GM19240 (cell line): ENCODE measurements around the gene BBS7.

ENCODE experiments used
- DNase-seq: peaks from one replicate; pipeline ENCODE4 v3.0.0; 2011; ENCODE audit warnings: low spot score; ENCODE audit not compliant: insufficient read length

The BBS7 gene

DNA sequence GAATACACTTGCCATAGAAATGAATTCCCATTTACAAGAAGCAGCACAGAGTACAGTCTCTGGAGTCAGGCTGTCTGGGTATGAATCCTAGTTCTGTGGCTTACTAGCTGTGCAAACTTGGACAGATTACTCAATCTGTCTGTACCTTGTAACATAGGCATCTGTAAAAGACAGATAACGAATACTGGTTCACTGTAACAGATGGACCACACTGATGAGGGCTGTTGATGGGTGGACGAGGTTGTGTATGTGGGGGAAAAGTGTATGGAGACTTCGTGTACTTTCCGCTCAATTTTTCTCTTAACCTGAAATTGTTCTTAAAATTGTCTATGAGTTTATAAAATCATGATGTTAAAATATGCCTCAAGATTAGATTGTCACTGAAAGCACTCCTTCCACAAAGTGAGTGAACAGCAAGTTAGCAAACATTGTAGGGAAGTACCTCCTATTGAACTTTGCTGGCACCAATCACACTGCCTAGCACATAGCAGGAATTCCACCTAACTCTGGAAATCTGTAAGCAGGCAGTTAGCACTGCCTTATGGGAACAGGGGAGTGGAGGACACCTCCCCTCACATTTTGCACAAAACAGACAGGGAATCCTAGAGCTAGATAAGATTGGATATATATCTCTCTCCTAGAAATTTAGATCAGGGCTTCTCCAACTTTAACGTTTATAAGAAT is 75.6 kb downstream of the BBS7 start:
- no peak for DNase-seq

DNA sequence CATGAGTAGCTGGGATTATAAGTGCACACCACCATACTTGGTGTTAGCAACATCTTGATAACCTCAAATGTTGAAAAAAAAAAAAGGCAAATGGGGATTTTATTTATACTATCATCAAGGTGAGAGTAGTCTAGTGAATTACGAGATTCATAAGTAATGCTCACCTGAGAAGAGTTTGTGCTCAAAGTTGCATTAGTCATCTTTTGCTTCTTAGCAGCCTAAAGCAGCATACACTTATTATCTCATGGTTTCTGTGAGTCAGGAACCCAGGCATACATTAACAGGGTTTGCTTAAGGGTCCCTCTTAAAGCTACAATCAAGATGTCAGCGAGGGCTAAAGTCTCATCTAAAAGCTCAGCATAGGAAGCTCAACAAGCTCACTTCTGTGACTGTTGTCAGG is 77.3 kb downstream of the BBS7 start:
- DNase-seq, result no peak

DNA sequence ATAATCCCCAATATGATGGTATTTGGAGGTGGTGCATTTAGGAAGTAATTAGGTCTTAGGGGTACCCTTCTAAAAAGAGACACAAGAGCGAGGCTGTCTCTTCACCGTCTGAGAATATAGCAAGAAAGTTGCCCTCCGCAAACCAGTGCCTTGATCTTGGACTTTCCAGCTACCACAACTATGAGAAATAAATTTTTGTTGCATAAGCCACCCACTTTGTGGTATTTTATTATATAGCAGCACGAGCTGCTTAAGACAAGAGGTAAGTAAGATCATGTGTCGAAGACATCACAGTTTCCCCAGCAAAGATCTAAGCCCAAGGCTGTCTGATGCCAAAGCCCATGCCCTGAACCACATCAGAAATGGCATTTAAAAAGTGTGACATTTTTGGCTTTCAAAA is 78.8 kb downstream of the BBS7 start:
- no peak for DNase-seq

DNA sequence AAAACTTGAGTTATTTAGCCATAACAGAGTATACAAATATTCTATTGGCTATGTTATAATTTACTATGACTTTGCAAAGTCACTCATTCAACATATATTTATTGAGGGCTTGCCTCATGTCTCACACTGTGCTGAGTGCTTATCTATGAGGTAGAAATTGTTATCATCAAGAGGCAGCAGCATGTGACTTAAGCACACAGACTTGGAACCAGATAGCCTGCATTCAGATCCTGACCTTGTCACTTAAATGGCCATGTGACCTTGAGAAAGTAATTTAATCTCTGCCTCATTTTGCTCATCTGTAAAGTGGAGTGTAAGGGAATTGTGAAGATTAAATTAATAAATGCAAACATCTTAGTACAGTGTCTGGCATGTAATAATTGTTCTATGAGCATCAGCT is 79.3 kb downstream of the BBS7 start:
- DNase-seq, result no peak

DNA sequence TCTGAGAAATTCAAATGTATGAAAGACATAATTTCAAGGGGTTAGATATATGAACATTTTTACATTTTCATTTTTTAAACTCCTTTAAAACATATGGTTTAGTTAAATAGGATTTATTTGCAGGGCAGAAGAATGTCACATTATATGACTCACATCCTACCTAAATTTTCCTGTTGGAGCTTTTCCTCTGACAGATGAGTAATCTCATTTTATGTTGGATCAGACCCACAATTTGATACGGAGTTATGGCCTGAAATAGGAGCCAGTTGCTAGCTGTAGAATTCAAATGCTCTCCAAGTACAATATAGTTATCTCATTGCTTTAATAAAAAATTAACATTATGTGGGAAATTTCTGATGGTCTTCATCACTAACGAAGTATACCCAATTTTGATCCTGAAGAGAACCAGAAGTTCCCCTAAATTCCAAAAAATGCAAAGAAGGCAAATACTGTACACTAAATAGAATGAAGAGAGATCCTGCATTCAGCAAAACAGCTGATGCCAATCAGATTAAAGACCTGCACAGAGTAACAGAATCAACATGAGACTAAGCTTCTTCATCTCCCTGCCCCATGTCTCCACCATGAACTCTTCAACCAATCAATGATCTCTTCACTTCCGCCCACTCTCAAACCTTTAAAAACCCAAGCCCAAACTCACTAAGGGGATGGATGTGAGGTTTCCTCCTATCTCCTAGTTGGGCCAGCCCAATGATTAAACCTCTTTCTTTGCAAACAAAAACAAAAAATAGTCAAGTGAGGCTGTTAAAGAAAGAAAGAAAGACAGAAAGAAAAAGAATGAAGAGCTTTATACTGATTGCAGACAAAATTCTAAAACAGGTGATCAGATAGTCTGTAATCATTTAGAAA is 80.1 kb downstream of the BBS7 start:
- DNase-seq, result no peak

DNA sequence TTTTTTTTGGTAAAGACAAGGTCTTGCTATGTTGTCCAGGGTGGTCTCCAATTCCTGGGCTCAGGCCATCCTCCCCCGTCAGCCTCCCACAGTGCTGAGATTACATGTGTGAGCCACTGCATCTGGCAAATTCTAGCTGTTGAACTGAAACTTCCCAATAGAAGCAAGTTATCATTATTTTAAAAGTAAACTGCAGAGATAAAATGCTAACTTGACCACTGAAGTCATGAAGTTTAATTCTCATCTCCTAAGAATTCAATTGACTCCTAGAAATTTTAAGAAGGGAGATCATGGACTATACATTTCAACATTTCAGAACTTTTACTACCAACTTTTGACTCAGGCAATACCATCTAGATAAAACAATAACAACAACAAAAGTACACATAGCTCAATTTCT is 80.8 kb downstream of the BBS7 start:
- no peak for DNase-seq

DNA sequence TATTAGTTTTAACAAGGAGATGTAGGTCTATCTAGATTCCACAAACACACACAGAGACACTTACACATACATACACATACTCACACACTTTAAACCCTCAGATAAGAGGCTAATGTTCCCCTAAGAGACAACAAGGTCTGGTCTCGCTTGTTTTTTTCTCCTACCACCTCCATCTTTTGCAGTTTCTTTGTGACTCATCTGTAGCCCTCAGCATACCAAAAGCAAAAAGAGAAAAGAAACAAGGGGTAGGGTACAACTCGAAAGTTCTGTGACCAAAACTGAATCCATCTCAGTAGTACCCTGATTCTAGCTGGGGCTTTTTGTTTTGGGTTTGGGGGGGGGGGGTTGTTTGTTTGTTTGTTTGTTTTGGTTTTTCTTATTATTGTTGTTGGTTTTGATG is 81.4 kb downstream of the BBS7 start:
- DNase-seq, result peak; percentile 14

DNA sequence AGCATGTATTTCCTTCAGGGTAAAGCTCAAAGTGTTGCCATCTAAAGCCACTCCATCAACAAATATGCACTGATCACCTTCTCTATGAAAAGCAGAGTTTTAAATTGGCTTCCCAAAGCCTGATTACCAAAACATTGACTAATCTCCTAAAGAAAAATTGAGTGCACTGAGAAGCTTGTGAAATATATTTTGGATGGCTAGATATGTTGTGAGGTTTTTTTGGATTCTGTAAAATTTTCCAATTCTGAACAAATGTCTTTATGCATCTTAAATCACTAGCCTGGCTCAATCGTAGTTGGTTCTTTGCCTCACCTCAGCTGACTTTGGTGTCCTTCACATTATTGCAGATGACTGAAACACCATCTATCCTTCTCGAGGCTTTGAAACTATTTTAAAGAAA is 84.1 kb downstream of the BBS7 start:
- DNase-seq, result no peak

DNA sequence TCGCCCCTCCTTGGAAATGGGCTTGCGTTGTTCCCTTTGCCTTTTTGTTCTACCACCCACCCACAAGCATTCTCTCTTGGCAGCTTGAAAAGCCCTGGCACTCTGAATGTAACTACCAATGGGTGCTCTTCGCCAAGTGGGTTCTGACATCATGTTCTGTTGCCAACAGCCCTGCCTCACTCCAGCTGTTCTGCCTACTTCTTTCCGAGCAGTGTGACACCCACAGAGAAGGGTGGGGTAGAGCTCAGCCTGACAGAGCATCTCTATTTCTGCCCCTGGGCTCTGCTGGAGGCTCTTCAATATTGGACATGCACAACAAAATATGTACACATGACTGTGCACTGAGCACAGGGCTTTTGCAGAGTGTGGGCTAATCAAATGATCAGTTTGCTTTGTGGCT is 84.8 kb downstream of the BBS7 start:
- DNase-seq, result no peak

DNA sequence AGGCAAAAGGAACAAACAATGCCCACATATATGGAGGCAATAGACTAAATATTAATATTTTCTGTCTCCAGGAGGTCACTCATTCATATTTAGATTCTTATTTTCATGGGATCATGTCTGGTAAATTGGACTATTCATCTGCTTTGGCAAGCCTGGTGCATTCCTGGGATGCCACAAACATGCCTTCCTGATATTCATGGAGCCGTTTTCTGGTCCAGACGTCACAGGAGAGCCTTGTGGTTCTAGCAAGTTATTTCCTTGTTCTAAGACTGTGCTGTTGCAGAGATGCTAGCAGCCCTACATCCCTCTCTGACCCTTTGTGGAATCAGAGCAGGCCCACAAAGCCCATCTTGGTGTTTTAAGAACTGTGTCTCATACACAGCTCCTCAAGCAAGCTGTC is 85.3 kb downstream of the BBS7 start:
- DNase-seq, result no peak

DNA sequence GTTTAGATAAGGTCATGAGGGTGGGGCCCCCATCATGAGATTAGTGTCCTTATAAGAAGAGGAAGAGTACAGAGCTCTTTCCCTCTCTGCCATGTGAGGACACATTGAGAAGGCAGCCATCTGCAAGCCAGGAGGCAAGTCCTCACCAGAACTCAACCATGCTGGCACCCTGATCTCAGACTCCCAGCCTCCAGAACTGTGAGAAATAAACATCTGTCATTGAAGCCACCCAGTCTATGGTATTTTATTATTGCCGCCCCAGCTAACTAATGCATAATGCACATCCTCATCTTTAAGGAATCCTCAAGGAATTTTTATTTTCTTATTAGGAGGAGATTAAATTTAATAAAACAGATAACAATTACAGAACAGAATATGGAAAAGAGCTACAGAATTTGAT is 85.9 kb downstream of the BBS7 start:
- no peak for DNase-seq

DNA sequence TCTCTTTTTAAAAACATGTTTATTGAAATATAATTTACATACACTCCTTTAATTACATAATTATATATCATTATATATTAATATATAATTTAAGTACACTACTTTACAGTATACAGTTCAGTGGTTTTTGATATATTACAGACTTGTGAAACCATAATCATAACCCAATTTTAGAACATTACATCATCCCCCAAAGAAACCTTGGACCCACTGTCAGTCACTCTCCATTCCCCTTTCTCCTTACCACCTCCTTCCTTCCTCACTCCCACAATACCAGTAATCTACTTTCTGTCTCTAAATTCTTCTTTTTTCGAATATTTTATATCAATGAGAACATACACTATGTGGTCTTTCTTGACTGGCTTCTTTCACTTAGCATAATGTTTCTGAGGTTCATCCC is 87.1 kb downstream of the BBS7 start:
- DNase-seq, result no peak

DNA sequence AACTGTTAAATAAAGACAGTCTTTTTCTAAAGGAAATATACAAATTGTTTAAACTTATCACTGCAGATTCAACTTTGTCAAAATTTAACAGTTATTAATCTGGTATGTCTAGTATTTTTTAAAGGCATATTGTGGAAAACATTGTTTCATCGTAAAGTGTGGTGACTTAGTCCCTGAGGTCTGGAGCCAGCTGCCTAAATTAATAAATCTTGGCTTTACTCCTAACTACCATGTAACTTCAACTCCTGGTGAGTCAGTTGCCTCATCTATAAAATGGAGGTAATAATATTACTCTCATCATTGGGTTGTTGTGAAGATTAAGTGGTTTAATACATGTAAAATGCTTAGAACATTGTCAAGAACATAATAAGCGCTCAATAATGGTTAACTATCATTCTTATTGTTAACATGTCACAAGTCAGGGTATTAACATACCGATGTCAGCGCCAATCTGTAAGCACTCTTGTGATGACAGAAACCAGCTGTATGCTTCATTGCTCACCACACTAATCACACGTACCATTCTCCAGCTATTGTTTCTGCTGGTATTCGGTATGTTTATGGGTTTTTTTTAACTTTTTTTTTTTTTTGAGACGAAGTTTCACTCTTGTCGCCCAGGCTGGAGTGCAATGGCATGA is 91.2 kb downstream of the BBS7 start:
- DNase-seq, result no peak

DNA sequence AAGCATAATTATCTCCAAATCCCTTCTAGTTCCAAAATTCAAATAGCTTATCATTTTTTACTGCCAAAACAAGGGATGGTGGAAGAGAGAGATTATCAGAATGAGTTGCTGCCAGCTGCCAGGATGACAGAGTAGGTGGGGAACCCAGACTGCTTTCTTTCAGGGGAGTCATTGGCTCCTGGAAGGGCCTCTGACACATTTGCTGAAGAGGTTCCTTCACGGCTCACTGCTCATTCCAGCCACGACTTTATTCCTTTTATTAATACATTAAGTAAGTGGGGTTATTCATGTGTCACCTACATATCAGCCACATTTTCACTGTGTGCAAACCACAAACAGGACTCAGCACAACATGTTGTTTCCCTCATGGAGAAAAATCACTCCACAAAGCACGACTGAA is 92.6 kb downstream of the BBS7 start:
- DNase-seq, result no peak

DNA sequence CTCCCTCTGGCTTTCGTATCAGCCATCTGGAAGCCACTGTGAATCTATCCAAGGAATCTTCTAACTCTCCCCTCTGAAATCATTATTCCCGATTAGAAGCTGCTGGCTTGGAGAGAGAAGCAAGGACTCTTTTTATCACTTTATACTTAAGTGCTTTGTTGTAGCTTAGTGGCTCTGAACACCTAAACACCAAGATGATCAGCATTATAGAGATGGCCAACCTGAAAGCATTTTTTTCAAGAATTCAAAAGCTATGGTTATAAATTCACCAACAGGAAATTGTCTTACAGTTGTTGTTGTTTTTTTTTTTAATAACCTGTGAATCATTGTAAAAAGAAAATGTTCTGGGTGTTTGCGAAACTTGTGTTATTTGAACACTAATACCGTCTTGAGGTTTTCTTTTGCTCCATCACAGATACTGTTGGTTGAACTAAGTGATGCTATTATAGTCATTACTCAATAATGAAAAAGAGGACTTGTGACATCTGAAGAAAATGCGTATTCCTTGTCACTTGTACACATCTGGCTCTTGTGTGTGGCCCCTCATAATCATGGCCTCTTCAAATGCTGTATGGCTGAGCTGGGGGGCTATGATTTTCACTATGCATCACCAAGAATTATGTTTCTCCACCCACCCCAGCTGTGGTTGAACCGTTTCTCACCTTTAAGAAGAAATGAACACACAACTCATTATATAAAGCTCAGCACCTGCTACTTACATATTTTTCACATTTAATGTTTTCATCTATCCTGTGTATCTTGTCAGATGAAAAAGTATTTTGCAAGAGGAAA is 93.5 kb downstream of the BBS7 start:
- no peak for DNase-seq
